GM21529 (cell line): ENCODE measurements around the gene CRISPLD2.

Source experiments
- ATAC-seq: cut with Tn5 transposase; IDR thresholded peaks from one replicate; pipeline ENCODE4 v1.9.1; 2021; ENCODE audit not compliant: unreplicated experiment

CRISPLD2 gene

GRCh38 chr16:84879569-84880487 is 60.0 kb downstream of the CRISPLD2 start:
- ATAC-seq, result no peak

- no peak for ATAC-seq
Observed at GRCh38 chr16:84881702-84882521, 62.1 kb downstream of the CRISPLD2 start.

GRCh38 chr16:84883301-84883700 is 63.5 kb downstream of the CRISPLD2 start:
- ATAC-seq, result no peak

- ATAC-seq, result no peak
Observed at GRCh38 chr16:84884246-84884595, 64.4 kb downstream of the CRISPLD2 start.

GRCh38 chr16:84884596-84885341 is 65.0 kb downstream of the CRISPLD2 start:
- no peak for ATAC-seq

- no peak for ATAC-seq
Observed at GRCh38 chr16:84885342-84885910, 65.6 kb downstream of the CRISPLD2 start.

- no peak for ATAC-seq
Observed at GRCh38 chr16:84886497-84887090, 66.8 kb downstream of the CRISPLD2 start.

GRCh38 chr16:84887207-84887606 is 67.4 kb downstream of the CRISPLD2 start:
- no peak for ATAC-seq

DNA sequence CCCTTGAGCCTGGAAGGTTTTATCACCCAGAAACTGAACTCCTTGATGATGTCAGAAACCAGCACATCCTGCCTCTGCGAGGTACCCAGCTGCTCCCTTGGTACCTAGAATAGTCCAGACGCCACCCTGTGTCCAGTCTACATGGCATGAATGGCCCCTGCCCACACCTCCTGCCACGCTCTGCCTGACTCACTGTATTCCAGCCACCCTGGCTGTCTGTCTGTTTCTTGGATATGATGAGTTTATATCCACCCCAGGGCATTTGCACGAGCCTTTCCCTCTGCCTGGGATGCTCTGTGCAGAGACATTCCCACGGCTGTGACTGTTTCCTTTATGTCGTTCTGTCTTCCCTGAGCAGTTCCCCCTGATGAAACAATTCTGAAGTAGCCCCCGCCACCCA is 68.7 kb downstream of the CRISPLD2 start:
- no peak for ATAC-seq

DNA sequence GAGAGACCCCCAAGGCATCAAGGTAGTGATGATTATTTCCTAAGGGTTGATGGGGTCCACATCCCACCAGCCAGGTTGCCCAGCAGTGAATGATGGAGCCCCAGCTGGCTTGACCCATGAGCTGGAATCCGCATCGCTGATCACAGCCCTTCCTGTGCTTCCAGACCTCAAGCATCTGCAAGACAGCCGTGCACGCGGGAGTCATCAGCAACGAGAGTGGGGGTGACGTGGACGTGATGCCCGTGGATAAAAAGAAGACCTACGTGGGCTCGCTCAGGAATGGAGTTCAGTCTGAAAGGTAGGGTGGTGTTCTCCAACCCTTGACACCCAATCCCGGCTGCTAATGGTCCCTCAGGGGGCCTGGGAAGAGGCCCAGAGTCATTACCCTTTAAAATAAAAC is 69.3 kb downstream of the CRISPLD2 start:
- no peak for ATAC-seq

GRCh38 chr16:84890427-84890826 is 70.6 kb downstream of the CRISPLD2 start:
- no peak for ATAC-seq

GRCh38 chr16:84891149-84891795 is 71.5 kb downstream of the CRISPLD2 start:
- ATAC-seq, result no peak

- ATAC-seq, result no peak
Observed at GRCh38 chr16:84892097-84892496, 72.3 kb downstream of the CRISPLD2 start.

DNA sequence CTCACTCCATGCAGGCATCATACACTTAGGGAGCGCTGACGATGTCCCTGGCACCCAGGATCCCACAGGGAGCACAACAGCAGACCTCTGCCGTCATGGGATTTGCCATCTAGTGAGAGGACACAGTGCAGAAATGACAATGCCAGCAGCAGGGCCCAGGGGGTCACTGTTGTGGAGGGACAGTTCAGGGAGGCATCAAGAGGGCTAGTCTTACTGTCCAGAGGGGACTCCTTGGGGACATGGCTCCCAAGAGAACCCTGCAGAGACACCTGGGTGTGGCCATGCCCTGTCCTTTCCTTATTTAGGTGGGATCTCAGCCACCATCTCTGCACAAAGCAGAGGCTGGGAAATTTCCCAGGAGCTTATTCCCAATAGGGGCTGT is 73.7 kb downstream of the CRISPLD2 start:
- ATAC-seq, result no peak

GRCh38 chr16:84893849-84894599 is 74.2 kb downstream of the CRISPLD2 start:
- no peak for ATAC-seq

- no peak for ATAC-seq
Observed at GRCh38 chr16:84895016-84895415, 75.2 kb downstream of the CRISPLD2 start.

GRCh38 chr16:84896847-84897246 is 77.1 kb downstream of the CRISPLD2 start:
- no peak for ATAC-seq

- ATAC-seq, result no peak
Observed at GRCh38 chr16:84897911-84898377, 78.2 kb downstream of the CRISPLD2 start.

- no peak for ATAC-seq
Observed at GRCh38 chr16:84898447-84898846, 78.7 kb downstream of the CRISPLD2 start.
